LNCaP clone FGC (cell line): ENCODE data around the gene JAM3.
A peak's percentile ranks its signal among the peaks of the same experiment; 100 is the strongest.

Experiments
- DNase-seq: peaks from one replicate; pipeline ENCODE4 v3.0.0-alpha.2; 2011; ENCODE audit warnings: low read depth
- H3K4me3 ChIP-seq: 2 replicates; pipeline ENCODE4 v1.5.1; 2011; ENCODE audit warnings: mild to moderate bottlenecking, low read depth, low read length, control low read depth
- TF ChIP-seq, protein P1 (sequence below): IDR thresholded peaks from 2 replicates; pipeline ENCODE4 v1.5.1; 2012; ENCODE audit warnings: mild to moderate bottlenecking; ENCODE audit not compliant: control insufficient read depth, insufficient read depth; ENCODE audit errors: extremely low read depth

JAM3 gene

DNA sequence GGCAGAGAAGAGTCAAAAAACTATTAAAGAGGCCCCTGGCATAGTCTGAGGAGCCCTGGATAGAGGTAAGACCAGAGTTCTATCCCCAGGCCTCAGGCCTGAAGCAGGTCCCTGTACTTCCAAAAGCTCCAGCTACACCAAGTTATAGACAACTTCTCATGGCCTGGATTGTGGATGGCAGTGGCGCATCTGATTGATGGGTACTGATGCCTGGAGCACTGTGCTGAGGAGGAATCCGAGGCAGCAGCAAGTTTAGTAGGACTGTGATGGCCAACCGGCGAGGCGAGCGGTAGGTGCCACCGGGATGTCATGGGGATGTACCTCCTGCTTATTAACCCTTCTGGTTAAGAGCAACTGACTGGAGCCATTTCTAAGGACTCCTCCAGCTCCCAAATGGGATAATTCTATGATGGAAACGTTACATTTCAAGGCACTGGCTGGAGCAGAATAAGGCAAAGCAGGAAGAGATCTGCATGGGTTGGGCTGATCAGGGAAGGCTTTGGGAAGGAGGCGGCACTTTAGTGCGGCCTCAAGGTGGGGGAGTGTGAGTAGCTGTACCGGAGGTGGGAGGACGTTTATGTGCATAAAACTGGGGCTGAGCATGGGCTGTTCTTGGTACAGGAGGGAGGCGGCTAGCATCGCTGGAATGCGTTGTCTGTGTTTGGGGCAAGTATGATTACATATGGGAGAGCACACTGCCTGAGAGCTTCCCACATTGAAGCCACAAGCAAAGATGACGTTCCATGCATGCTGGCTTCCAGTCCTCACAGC lies 24.2 kb upstream of the JAM3 start:
- TF ChIP-seq, protein P1, sequence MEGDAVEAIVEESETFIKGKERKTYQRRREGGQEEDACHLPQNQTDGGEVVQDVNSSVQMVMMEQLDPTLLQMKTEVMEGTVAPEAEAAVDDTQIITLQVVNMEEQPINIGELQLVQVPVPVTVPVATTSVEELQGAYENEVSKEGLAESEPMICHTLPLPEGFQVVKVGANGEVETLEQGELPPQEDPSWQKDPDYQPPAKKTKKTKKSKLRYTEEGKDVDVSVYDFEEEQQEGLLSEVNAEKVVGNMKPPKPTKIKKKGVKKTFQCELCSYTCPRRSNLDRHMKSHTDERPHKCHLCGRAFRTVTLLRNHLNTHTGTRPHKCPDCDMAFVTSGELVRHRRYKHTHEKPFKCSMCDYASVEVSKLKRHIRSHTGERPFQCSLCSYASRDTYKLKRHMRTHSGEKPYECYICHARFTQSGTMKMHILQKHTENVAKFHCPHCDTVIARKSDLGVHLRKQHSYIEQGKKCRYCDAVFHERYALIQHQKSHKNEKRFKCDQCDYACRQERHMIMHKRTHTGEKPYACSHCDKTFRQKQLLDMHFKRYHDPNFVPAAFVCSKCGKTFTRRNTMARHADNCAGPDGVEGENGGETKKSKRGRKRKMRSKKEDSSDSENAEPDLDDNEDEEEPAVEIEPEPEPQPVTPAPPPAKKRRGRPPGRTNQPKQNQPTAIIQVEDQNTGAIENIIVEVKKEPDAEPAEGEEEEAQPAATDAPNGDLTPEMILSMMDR: no peak
- no peak for DNase-seq

DNA sequence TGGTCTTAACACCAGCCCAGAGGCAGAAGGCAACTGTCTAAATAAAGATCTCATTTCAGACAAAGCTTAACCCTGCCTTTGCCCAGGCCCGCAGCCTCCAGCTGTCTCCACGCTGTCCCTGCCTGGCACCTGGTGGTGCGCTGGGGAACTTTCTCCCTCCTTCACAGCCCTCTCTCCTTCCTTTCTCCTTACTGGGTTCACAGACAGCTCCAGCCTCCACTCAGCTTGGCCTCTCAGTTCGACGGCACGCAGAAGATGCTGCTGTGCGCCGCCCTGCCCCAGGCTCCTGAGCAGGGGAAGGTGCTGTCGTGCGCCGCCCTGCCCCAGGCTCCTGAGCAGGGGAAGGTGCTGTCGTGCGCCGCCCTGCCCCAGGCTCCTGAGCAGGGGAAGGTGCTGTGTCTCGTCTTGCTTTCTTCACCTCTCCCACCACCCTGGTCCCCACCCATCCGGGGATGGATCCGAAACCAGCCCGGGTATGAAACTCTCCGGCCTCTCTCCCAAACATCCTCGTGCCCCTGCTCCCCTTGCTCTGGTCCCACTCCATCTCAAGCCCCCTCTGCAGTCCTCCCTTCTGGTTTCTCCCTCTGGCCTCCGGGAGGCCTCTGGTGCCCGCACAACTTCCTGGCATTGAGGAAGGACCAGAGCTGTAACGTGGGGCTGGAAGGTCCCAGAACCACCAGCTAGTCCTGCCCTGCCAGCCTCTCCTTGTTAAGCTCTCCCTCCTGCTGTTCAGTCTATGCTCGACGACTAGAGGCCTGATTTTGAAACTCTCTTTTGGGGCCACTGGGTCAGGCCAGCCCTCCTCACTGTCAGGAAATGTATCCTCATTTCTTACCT lies 22.9 kb upstream of the JAM3 start:
- no peak overlapping the region for H3K4me3 ChIP-seq
- TF ChIP-seq, protein P1: peak; percentile 59
- DNase-seq: no peak

More for the DNA sequence above, 24.2 kb upstream of the JAM3 start:
- H3K4me3 ChIP-seq: no peak overlapping the region

DNA sequence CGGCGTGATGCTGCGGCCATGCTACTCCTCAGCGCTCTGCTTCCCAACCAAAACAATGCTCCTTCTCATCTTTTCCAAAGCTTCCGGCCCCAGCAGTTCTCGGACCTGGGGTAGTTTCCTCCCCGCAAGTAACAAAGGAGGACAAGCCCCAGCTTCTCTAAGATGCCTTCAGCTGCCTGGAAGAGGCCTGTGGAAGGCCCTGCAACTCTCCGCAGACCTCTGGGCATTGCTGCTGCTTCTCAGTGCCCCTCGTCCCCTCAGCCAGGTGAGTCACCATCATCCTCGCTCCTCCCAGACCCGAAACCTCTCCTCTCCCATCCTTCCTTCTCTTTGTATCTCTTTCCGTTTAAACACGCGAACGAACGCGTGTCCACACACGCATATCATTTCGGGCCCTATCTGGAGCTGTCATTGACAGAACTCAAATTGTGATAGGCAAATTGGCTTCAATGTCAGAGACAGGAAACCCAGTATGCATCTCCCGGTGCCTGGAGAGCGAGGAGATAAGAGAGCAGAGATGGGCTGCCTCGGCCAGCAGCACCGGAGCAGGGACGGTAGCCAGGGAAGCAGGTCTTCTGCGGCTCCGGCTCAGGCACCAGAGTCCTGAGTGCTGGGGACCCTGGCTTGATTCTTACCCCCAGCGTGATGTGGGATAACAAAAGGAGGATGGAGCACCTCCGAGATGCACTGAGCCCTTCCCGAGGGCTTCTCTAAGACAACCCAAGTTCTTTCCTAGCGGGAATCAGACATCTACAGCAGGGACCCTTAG lies 22.0 kb upstream of the JAM3 start:
- DNase-seq: no peak
- H3K4me3 ChIP-seq: no peak overlapping the region
- TF ChIP-seq, protein P1: no peak

DNA sequence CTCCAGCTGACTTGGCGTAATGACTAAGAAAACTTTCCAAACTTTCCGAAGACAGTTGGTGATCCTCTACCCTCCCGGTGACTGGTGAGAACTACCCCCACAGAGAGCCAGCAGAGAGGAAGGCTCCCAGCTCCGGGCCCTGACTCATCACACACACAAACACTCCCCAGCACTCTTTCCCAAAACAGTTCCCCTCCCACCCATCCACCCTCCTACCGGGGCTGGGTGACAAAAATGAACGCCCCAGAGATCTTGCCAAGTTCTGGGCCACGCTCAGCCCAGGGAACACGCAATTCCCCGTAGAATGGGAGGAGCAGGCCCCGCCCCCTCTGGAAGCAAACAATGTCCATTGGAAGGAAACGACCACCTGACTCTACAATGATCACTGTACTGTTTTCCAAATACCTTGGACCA lies 21.3 kb upstream of the JAM3 start:
- TF ChIP-seq, protein P1: no peak
- H3K4me3 ChIP-seq: no peak overlapping the region
- no peak for DNase-seq

- TF ChIP-seq, protein P1: no peak
- no peak overlapping the region for H3K4me3 ChIP-seq
Observed at GRCh38 chr11:134048028-134048427, 20.8 kb upstream of the JAM3 start.

DNA sequence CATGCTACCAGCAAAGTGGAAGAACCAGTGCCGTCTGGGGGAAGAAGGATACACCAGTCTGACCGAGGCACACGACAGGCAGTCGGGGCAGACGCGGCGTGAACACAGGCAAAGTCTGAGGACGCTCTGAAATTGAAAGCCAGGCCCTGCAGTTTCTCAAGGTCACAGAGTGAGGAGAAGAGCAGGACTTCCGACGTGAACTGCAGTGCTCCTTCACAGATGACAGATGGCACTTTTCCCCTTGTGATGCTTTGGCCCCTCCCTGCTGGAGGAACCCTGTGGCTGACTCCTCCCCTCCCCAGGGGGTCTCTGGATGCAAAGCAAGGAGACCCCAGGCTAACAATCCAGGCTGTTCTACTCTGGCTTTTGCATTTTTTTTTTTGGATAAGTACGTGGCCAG lies 19.6 kb upstream of the JAM3 start:
- no peak overlapping the region for H3K4me3 ChIP-seq
- TF ChIP-seq, protein P1: no peak
- no peak for DNase-seq

More at GRCh38 chr11:134048028-134048427, 20.8 kb upstream of the JAM3 start:
- DNase-seq: no peak
